ENCODE results near the gene IRF6. TPM values are rescaled to one million over a fixed set of nuclear protein-coding genes. Genes with fewer than 3 reads are reported as not detected.

Gene IRF6
- polyA plus RNA-seq, 1 donor from 2014 or later = not detected

GRCh38 chr1:209809611-209810010 is 3.7 kb upstream of the IRF6 start:
- H3K9me3 ChIP-seq (ENCODE audit: low read length) = no peaks in the 10 kb centered on the region
- H3K4me2 ChIP-seq (ENCODE audit: low read length) = no peak overlapping the region
- H3K9me2 ChIP-seq (ENCODE audit: insufficient read depth, low read length) = no peaks in the 10 kb centered on the region
- TF ChIP-seq, protein P1, sequence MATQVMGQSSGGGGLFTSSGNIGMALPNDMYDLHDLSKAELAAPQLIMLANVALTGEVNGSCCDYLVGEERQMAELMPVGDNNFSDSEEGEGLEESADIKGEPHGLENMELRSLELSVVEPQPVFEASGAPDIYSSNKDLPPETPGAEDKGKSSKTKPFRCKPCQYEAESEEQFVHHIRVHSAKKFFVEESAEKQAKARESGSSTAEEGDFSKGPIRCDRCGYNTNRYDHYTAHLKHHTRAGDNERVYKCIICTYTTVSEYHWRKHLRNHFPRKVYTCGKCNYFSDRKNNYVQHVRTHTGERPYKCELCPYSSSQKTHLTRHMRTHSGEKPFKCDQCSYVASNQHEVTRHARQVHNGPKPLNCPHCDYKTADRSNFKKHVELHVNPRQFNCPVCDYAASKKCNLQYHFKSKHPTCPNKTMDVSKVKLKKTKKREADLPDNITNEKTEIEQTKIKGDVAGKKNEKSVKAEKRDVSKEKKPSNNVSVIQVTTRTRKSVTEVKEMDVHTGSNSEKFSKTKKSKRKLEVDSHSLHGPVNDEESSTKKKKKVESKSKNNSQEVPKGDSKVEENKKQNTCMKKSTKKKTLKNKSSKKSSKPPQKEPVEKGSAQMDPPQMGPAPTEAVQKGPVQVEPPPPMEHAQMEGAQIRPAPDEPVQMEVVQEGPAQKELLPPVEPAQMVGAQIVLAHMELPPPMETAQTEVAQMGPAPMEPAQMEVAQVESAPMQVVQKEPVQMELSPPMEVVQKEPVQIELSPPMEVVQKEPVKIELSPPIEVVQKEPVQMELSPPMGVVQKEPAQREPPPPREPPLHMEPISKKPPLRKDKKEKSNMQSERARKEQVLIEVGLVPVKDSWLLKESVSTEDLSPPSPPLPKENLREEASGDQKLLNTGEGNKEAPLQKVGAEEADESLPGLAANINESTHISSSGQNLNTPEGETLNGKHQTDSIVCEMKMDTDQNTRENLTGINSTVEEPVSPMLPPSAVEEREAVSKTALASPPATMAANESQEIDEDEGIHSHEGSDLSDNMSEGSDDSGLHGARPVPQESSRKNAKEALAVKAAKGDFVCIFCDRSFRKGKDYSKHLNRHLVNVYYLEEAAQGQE (IDR thresholded peaks at IDR 0.05; ENCODE audit: borderline replicate concordance) = no peak
- TF ChIP-seq TAF1 (IDR thresholded peaks at IDR 0.05; ENCODE audit: low read depth) (no peak), POLR2AphosphoS5 (IDR thresholded peaks at IDR 0.05) (no peak), SMC3 (conservative IDR thresholded peaks at IDR 0.05; ENCODE audit: poor library complexity) (no peak), EZH2 (IDR thresholded peaks at IDR 0.05; ENCODE audit: borderline replicate concordance, insufficient read depth, low read length, poor library complexity, severe bottlenecking) (no peak), EP300 (conservative IDR thresholded peaks at IDR 0.05; ENCODE audit: poor library complexity, severe bottlenecking) (no peak), MXI1 (conservative IDR thresholded peaks at IDR 0.05; ENCODE audit: poor library complexity, severe bottlenecking) (no peak), CTCF (IDR thresholded peaks at IDR 0.05; ENCODE audit: poor library complexity, severe bottlenecking) (no peak), RAD21 (conservative IDR thresholded peaks at IDR 0.05) (no peak)
- H4K20me1 ChIP-seq (ENCODE audit: insufficient read depth) = no peaks in the 10 kb centered on the region
- no peak overlapping the region for H3K4me3 ChIP-seq (ENCODE audit: low read length)
- H3K9ac ChIP-seq (ENCODE audit: low read length) = no peak overlapping the region
- no peak overlapping the region for H2AFZ ChIP-seq (ENCODE audit: low read depth, low read length)
- H3K27ac ChIP-seq (ENCODE audit: low read length) = no peak overlapping the region
- peaks cover 18% of the 10 kb centered on the region for H3K27me3 ChIP-seq (ENCODE audit: insufficient read depth, low read depth, low read length)
- H3F3A ChIP-seq (ENCODE audit: insufficient read depth, low read length, poor library complexity, severe bottlenecking) = no peaks in the 10 kb centered on the region
- no peaks in the 10 kb centered on the region for H3K79me2 ChIP-seq (replicated peaks; ENCODE audit: insufficient read depth, low read length)
- H3K36me3 ChIP-seq (ENCODE audit: insufficient read depth, low read length) = no peaks in the 10 kb centered on the region

DNA sequence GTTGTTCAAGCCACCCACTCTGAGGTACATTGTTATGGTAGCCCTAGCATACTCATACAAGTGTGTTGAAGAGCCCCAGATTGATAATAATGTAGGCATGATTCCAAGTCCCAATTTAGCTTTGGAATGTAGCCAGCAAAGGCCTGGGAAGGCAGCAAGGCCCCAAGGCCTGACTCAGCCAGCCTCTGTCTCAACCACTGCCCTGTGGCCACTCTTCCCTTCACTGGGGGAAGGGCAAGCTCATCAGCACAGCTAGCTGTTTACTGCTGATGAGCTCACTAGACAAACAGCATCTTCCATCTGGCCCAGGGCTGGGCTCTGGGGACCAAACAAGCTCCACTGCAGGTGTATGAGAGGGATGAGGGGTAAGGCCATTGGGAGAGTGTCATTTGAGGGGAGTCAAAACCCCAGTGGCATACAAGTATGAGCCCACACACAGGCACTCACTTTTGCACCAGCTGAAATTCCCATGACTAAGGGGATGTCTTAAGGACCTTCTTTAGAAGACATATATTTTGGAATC is 2.2 kb upstream of the IRF6 start:
- Histone ChIP-seq H3K9me3 (ENCODE audit: low read length) (no peaks in the 10 kb centered on the region), H3F3A (ENCODE audit: insufficient read depth, low read length, poor library complexity, severe bottlenecking) (no peaks in the 10 kb centered on the region), H3K36me3 (ENCODE audit: insufficient read depth, low read length) (no peaks in the 10 kb centered on the region), H4K20me1 (ENCODE audit: insufficient read depth) (no peaks in the 10 kb centered on the region), H3K9me2 (ENCODE audit: insufficient read depth, low read length) (no peaks in the 10 kb centered on the region), H3K4me3 (ENCODE audit: low read length) (no peak overlapping the region), H3K79me2 (replicated peaks; ENCODE audit: insufficient read depth, low read length) (no peaks in the 10 kb centered on the region), H2AFZ (ENCODE audit: low read depth, low read length) (no peak overlapping the region), H3K27me3 (ENCODE audit: insufficient read depth, low read depth, low read length) (peaks cover 27% of the 10 kb centered on the region), H3K9ac (ENCODE audit: low read length) (no peak overlapping the region), H3K4me2 (ENCODE audit: low read length) (no peak overlapping the region), H3K27ac (ENCODE audit: low read length) (no peak overlapping the region)
- TF ChIP-seq RAD21 (conservative IDR thresholded peaks at IDR 0.05) (no peak), POLR2AphosphoS5 (IDR thresholded peaks at IDR 0.05) (no peak), CTCF (IDR thresholded peaks at IDR 0.05; ENCODE audit: poor library complexity, severe bottlenecking) (no peak), EZH2 (IDR thresholded peaks at IDR 0.05; ENCODE audit: borderline replicate concordance, insufficient read depth, low read length, poor library complexity, severe bottlenecking) (no peak), SMC3 (conservative IDR thresholded peaks at IDR 0.05; ENCODE audit: poor library complexity) (no peak), EP300 (conservative IDR thresholded peaks at IDR 0.05; ENCODE audit: poor library complexity, severe bottlenecking) (no peak), MXI1 (conservative IDR thresholded peaks at IDR 0.05; ENCODE audit: poor library complexity, severe bottlenecking) (no peak), TAF1 (IDR thresholded peaks at IDR 0.05; ENCODE audit: low read depth) (no peak)
- TF ChIP-seq, protein P1 (IDR thresholded peaks at IDR 0.05; ENCODE audit: borderline replicate concordance) = no peak
